ENCODE measurements around the gene KCNMA1.

Gene KCNMA1

GRCh38 chr10:77086081-77086480 is 551.5 kb downstream of the KCNMA1 start:
- no peak for DNase-seq

- DNase-seq: no peak
Measured at GRCh38 chr10:77085344-77085743, 552.3 kb downstream of the KCNMA1 start.

GRCh38 chr10:77084431-77085144 is 553.0 kb downstream of the KCNMA1 start:
- no peak for DNase-seq

- no peak for DNase-seq
Measured at GRCh38 chr10:77082601-77083252, 554.9 kb downstream of the KCNMA1 start.

- DNase-seq: no peak
Measured at GRCh38 chr10:77081481-77081891, 556.1 kb downstream of the KCNMA1 start.

- no peak for DNase-seq
Measured at GRCh38 chr10:77080361-77081027, 557.1 kb downstream of the KCNMA1 start.

GRCh38 chr10:77079592-77080300 is 557.9 kb downstream of the KCNMA1 start:
- DNase-seq: no peak

GRCh38 chr10:77077316-77077945 is 560.2 kb downstream of the KCNMA1 start:
- DNase-seq: no peak

- no peak for DNase-seq
Measured at GRCh38 chr10:77075926-77076325, 561.7 kb downstream of the KCNMA1 start.

- DNase-seq: no peak
Measured at GRCh38 chr10:77074104-77074624, 563.4 kb downstream of the KCNMA1 start.

GRCh38 chr10:77073663-77073960 is 564.0 kb downstream of the KCNMA1 start:
- no peak for DNase-seq

GRCh38 chr10:77072836-77073662 is 564.6 kb downstream of the KCNMA1 start:
- no peak for DNase-seq

- DNase-seq: no peak
Measured at GRCh38 chr10:77072361-77072835, 565.2 kb downstream of the KCNMA1 start.

GRCh38 chr10:77071956-77072355 is 565.7 kb downstream of the KCNMA1 start:
- DNase-seq: no peak

- no peak for DNase-seq
Measured at GRCh38 chr10:77071001-77071511, 566.6 kb downstream of the KCNMA1 start.

GRCh38 chr10:77070346-77070745 is 567.3 kb downstream of the KCNMA1 start:
- DNase-seq: no peak

- DNase-seq: no peak
Measured at GRCh38 chr10:77068969-77069368, 568.6 kb downstream of the KCNMA1 start.

- no peak for DNase-seq
Measured at GRCh38 chr10:77068272-77068671, 569.3 kb downstream of the KCNMA1 start.

- DNase-seq: no peak
Measured at GRCh38 chr10:77062381-77062780, 575.2 kb downstream of the KCNMA1 start.

- no peak for DNase-seq
Measured at GRCh38 chr10:77060913-77061312, 576.7 kb downstream of the KCNMA1 start.

GRCh38 chr10:77056650-77057049 is 581.0 kb downstream of the KCNMA1 start:
- no peak for DNase-seq

GRCh38 chr10:77052593-77052992 is 585.0 kb downstream of the KCNMA1 start:
- no peak for DNase-seq
